ENCODE data around the gene PROC. TPM values are rescaled to one million over a fixed set of nuclear protein-coding genes. Genes with fewer than 3 reads are reported as not detected.

The PROC gene
- total RNA-seq, 1 experiment from 2014 or later: not detected

- POLR2A ChIA-PET: interaction anchor here (0.6 kb wide), 1 partner anchor 89 kb away, joined by 3 read pairs; no protein-coding TSS in a partner anchor
- no peak for ATAC-seq
- no peaks in the 10 kb centered on the region for H3K9me3 ChIP-seq (ENCODE audit: control insufficient read depth in 1 of 2, insufficient read depth in 1 of 2, low read depth in 1 of 2, low read length in 2 of 2)
- CTCF ChIA-PET: no interaction called here
- no peak overlapping the region for H3K4me2 ChIP-seq (ENCODE audit: low read length)
- no peak overlapping the region for H3K4me3 ChIP-seq (replicated peaks in 1 of 2; ENCODE audit: low read depth in 1 of 2, low read length in 2 of 2)
- no peak overlapping the region for H3K27ac ChIP-seq (ENCODE audit: low read depth, low read length)
- peaks cover 2 to 16% of the 10 kb centered on the region in 2 experiments; a peak in 3 of 4 replicates for H3K4me1 ChIP-seq (ENCODE audit: control insufficient read depth in 1 of 2, insufficient read depth in 2 of 2, low read length in 2 of 2)
- no peaks in the 10 kb centered on the region; the same call in 1 of the 2 replicates for H3K27me3 ChIP-seq (ENCODE audit: insufficient read depth, low read length)
- H3K9ac ChIP-seq (ENCODE audit: low read length): no peak overlapping the region
- intact Hi-C loops (cut with micrococcal nuclease): no loop called here
- H3K36me3 ChIP-seq (ENCODE audit: control insufficient read depth in 1 of 2, insufficient read depth in 2 of 2, low read length in 2 of 2): no peaks in the 10 kb centered on the region
- no peak overlapping the region for H2AFZ ChIP-seq (ENCODE audit: low read depth, low read length, poor library complexity, severe bottlenecking)
- no peak for TF ChIP-seq ZBTB33 (IDR thresholded peaks at IDR 0.05; ENCODE audit: extremely low read depth, insufficient replicate concordance, low read length)
- no peak for TF ChIP-seq EGR1 (IDR thresholded peaks at IDR 0.05; ENCODE audit: low read depth)
- TF ChIP-seq EZH2 (IDR thresholded peaks at IDR 0.05): no peak
- no peak for TF ChIP-seq CEBPB (IDR thresholded peaks at IDR 0.05; ENCODE audit: low read depth)
- TF ChIP-seq CBX3 (IDR thresholded peaks at IDR 0.05; ENCODE audit: low read depth): no peak
- TF ChIP-seq, protein P1, sequence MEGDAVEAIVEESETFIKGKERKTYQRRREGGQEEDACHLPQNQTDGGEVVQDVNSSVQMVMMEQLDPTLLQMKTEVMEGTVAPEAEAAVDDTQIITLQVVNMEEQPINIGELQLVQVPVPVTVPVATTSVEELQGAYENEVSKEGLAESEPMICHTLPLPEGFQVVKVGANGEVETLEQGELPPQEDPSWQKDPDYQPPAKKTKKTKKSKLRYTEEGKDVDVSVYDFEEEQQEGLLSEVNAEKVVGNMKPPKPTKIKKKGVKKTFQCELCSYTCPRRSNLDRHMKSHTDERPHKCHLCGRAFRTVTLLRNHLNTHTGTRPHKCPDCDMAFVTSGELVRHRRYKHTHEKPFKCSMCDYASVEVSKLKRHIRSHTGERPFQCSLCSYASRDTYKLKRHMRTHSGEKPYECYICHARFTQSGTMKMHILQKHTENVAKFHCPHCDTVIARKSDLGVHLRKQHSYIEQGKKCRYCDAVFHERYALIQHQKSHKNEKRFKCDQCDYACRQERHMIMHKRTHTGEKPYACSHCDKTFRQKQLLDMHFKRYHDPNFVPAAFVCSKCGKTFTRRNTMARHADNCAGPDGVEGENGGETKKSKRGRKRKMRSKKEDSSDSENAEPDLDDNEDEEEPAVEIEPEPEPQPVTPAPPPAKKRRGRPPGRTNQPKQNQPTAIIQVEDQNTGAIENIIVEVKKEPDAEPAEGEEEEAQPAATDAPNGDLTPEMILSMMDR (IDR thresholded peaks at IDR 0.05 in 2 of 3, conservative IDR thresholded peaks at IDR 0.05 in 1 of 3; ENCODE audit: borderline replicate concordance in 1 of 3, insufficient read depth in 1 of 3, low read depth in 2 of 3, low read length in 2 of 3): no peak
- TF ChIP-seq TCF7L2 (IDR thresholded peaks at IDR 0.05; ENCODE audit: borderline replicate concordance, extremely low read depth, insufficient read depth, insufficient read length): no peak
- TF ChIP-seq SRF (IDR thresholded peaks at IDR 0.05; ENCODE audit: low read depth): no peak
- no peaks in the 10 kb centered on the region for H4K20me1 ChIP-seq (ENCODE audit: insufficient read depth)
- no peaks in the 10 kb centered on the region for H3K79me2 ChIP-seq (ENCODE audit: insufficient read depth, low read length)
- no peaks in the 10 kb centered on the region for H3K9me2 ChIP-seq (ENCODE audit: insufficient read depth)
- DNase-seq (ENCODE audit: low read depth, low spot score): no peak
- BruUV-seq (replicated peaks): no TSS peak
- RAD21 ChIA-PET (ENCODE audit: low non-redundant PET in 1 of 2, low total read pairs in 2 of 2, uncharacterized antibody in 2 of 2, unreplicated experiment in 2 of 2): interaction anchor here in 1 of 2 experiments (0.6 kb wide), 1 partner anchor 12 kb away, joined by 3 read pairs; no protein-coding TSS in a partner anchor
Measured at GRCh38 chr2:127421116-127421800, 3.0 kb downstream of the PROC start.

Measured in HCT116 (cell line).